Thyroid gland (tissue), 4 donors: ENCODE results near the gene MLPH.

Source experiments
- POLR2A ChIP-seq, 2 donors: fragments of 450-650 bp; IDR thresholded peaks; one replicate each; pipeline ENCODE4 v1.6.1; 2017; ENCODE audit warnings: antibody characterized with exemption in 2 of 2, mild to moderate bottlenecking in 2 of 2, moderate library complexity in 1 of 2
- TF ChIP-seq, protein P1 (sequence below), 6 experiments: fragments of 200-600 bp in 3 of 6; fragments of 450-650 bp in 3 of 6; sonication (generic) in 3 of 6; IDR thresholded peaks; one replicate each; pipeline ENCODE4 v1.5.1; 2016 to 2019; ENCODE audit warnings: antibody characterized with exemption in 6 of 6, mild to moderate bottlenecking in 2 of 6, inconsistent platforms in 1 of 6, moderate library complexity in 1 of 6

DNA sequence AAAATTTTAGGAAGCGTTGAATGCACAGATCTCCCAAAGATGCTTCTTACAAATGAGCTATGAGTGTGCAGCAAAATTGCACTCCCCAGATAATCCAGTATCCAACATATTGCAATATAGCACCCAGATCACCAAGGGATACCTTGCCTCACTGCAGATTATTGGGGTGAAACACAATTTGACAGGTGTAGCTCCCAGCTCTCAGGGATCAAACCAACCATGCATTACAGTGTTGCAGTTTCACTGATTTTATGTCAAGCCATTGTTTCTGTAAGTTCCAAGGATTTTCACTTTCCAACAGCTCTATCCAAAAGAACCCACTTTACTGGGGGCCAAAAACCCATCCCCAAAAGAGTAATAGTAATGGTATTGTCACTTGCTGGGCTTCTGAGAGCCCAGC is 68.5 kb downstream of the MLPH start:
- no peak for TF ChIP-seq POLR2A (IDR thresholded peaks at IDR 0.05)
- TF ChIP-seq, protein P1, sequence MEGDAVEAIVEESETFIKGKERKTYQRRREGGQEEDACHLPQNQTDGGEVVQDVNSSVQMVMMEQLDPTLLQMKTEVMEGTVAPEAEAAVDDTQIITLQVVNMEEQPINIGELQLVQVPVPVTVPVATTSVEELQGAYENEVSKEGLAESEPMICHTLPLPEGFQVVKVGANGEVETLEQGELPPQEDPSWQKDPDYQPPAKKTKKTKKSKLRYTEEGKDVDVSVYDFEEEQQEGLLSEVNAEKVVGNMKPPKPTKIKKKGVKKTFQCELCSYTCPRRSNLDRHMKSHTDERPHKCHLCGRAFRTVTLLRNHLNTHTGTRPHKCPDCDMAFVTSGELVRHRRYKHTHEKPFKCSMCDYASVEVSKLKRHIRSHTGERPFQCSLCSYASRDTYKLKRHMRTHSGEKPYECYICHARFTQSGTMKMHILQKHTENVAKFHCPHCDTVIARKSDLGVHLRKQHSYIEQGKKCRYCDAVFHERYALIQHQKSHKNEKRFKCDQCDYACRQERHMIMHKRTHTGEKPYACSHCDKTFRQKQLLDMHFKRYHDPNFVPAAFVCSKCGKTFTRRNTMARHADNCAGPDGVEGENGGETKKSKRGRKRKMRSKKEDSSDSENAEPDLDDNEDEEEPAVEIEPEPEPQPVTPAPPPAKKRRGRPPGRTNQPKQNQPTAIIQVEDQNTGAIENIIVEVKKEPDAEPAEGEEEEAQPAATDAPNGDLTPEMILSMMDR (IDR thresholded peaks at IDR 0.05): no peak
